IPS-20b (cell line): Measurements from ENCODE around the gene HSPB2.

Source experiments
- H3K27ac ChIP-seq: one replicate; pipeline ENCODE4 v1.5.1; 2013; ENCODE audit warnings: low read length
- H3K27me3 ChIP-seq: 2 replicates; pipeline ENCODE4 v1.6.1; 2013; ENCODE audit warnings: mild to moderate bottlenecking, low read length, inconsistent platforms; ENCODE audit not compliant: insufficient read depth
- H3K36me3 ChIP-seq: 2 replicates; pipeline ENCODE4 v1.6.1; 2013; ENCODE audit warnings: low read depth, mild to moderate bottlenecking, inconsistent platforms, low read length, moderate library complexity; ENCODE audit not compliant: insufficient read depth
- H3K4me1 ChIP-seq: 2 replicates; pipeline ENCODE4 v1.6.1; 2013; ENCODE audit warnings: mild to moderate bottlenecking, control low read depth, inconsistent platforms, low read length, moderate library complexity; ENCODE audit not compliant: insufficient read depth
- H3K4me3 ChIP-seq: 2 replicates; pipeline ENCODE4 v1.5.1; 2013; ENCODE audit warnings: mild to moderate bottlenecking, low read length, inconsistent platforms
- H3K9ac ChIP-seq: 2 replicates; pipeline ENCODE4 v1.6.1; 2013; ENCODE audit warnings: low read depth, mild to moderate bottlenecking, inconsistent platforms, low read length, moderate library complexity
- H3K9me3 ChIP-seq: 2 replicates; pipeline ENCODE4 v1.6.1; 2013; ENCODE audit warnings: mild to moderate bottlenecking, low read depth, low read length, inconsistent platforms; ENCODE audit not compliant: insufficient read depth

HSPB2 gene

GRCh38 chr11:111917788-111918187 lies 5.3 kb downstream of the HSPB2 start:
- no peak overlapping the region for H3K27ac ChIP-seq

GRCh38 chr11:111918390-111919256 lies 6.1 kb downstream of the HSPB2 start, which contains the start of gene C11orf52:
Gene C11orf52, plus strand, starts transcription at chr11:111918913. Its CDS starts 60 bp downstream, at chr11:111918973.
- no peaks in the 10 kb centered on the region for H3K9me3 ChIP-seq
- H3K27me3 ChIP-seq = no peaks in the 10 kb centered on the region
- no peaks in the 10 kb centered on the region for H3K36me3 ChIP-seq
- H3K4me1 ChIP-seq = peaks cover 6% of the 10 kb centered on the region; the same call in 1 of the 2 replicates
- no peak within 1 kb of the TSS for H3K27ac ChIP-seq
- H3K9ac ChIP-seq = no peak within 1 kb of the TSS; the same call in 1 of the 2 replicates
- peak within 1 kb of the TSS; percentile 33; the same call in 1 of the 2 replicates for H3K4me3 ChIP-seq

More at GRCh38 chr11:111917788-111918187, 5.3 kb downstream of the HSPB2 start:
- H3K9me3 ChIP-seq = no peaks in the 10 kb centered on the region
- H3K4me1 ChIP-seq = peaks cover 3% of the 10 kb centered on the region; the same call in 1 of the 2 replicates
- H3K27me3 ChIP-seq = no peaks in the 10 kb centered on the region
- no peaks in the 10 kb centered on the region for H3K36me3 ChIP-seq
- H3K9ac ChIP-seq = no peak overlapping the region
- H3K4me3 ChIP-seq = no peak overlapping the region

GRCh38 chr11:111920908-111921307 lies 8.4 kb downstream of the HSPB2 start:
- Histone ChIP-seq H3K36me3 (no peaks in the 10 kb centered on the region), H3K4me3 (no peak overlapping the region), H3K4me1 (peaks cover 6% of the 10 kb centered on the region; the same call in 1 of the 2 replicates), H3K27ac (no peak overlapping the region), H3K27me3 (no peaks in the 10 kb centered on the region), H3K9me3 (no peaks in the 10 kb centered on the region), H3K9ac (no peak overlapping the region)

GRCh38 chr11:111921541-111922230 lies 9.2 kb downstream of the HSPB2 start:
- Histone ChIP-seq H3K9ac (no peak overlapping the region), H3K4me3 (no peak overlapping the region), H3K4me1 (peaks cover 12% of the 10 kb centered on the region; the same call in 1 of the 2 replicates), H3K36me3 (no peaks in the 10 kb centered on the region), H3K27ac (no peak overlapping the region), H3K9me3 (no peaks in the 10 kb centered on the region), H3K27me3 (no peaks in the 10 kb centered on the region)

- no peak overlapping the region for H3K27ac ChIP-seq
- H3K36me3 ChIP-seq = no peaks in the 10 kb centered on the region
- no peak overlapping the region for H3K4me3 ChIP-seq
- H3K27me3 ChIP-seq = no peaks in the 10 kb centered on the region
- peaks cover 12% of the 10 kb centered on the region; the same call in 1 of the 2 replicates for H3K4me1 ChIP-seq
- H3K9ac ChIP-seq = no peak overlapping the region
- H3K9me3 ChIP-seq = no peaks in the 10 kb centered on the region
Measured at GRCh38 chr11:111922803-111923202, 10.3 kb downstream of the HSPB2 start.

- Histone ChIP-seq H3K27me3 (no peaks in the 10 kb centered on the region), H3K36me3 (no peaks in the 10 kb centered on the region), H3K4me1 (peaks cover 9% of the 10 kb centered on the region; the same call in 1 of the 2 replicates), H3K4me3 (no peak overlapping the region), H3K27ac (no peak overlapping the region), H3K9me3 (no peaks in the 10 kb centered on the region), H3K9ac (peak overlapping the region; percentile 21; the same call in 1 of the 2 replicates)
Measured at GRCh38 chr11:111923351-111923788, 10.8 kb downstream of the HSPB2 start.

GRCh38 chr11:111923951-111924350 lies 11.4 kb downstream of the HSPB2 start:
- H3K36me3 ChIP-seq = no peaks in the 10 kb centered on the region
- H3K9ac ChIP-seq = peak overlapping the region; percentile 21; the same call in 1 of the 2 replicates
- no peaks in the 10 kb centered on the region for H3K9me3 ChIP-seq
- H3K27me3 ChIP-seq = no peaks in the 10 kb centered on the region
- H3K4me1 ChIP-seq = peaks cover 8% of the 10 kb centered on the region; the same call in 1 of the 2 replicates
- no peak overlapping the region for H3K27ac ChIP-seq
- no peak overlapping the region for H3K4me3 ChIP-seq

GRCh38 chr11:111925953-111926352 lies 13.4 kb downstream of the HSPB2 start:
- no peaks in the 10 kb centered on the region for H3K36me3 ChIP-seq
- no peaks in the 10 kb centered on the region for H3K27me3 ChIP-seq
- H3K9me3 ChIP-seq = no peaks in the 10 kb centered on the region
- H3K4me3 ChIP-seq = peak overlapping the region; percentile 64; the same call in 1 of the 2 replicates
- peak overlapping the region; percentile 50 for H3K27ac ChIP-seq
- peaks cover 8% of the 10 kb centered on the region; the same call in 1 of the 2 replicates for H3K4me1 ChIP-seq
- H3K9ac ChIP-seq = peak overlapping the region; percentile 72; the same call in 1 of the 2 replicates

- H3K4me3 ChIP-seq = peak overlapping the region; percentile 64
- no peaks in the 10 kb centered on the region for H3K9me3 ChIP-seq
- H3K4me1 ChIP-seq = peaks cover 8% of the 10 kb centered on the region; the same call in 1 of the 2 replicates
- H3K27ac ChIP-seq = peak overlapping the region; percentile 50
- no peaks in the 10 kb centered on the region for H3K27me3 ChIP-seq
- peak overlapping the region; percentile 72; the same call in 1 of the 2 replicates for H3K9ac ChIP-seq
- no peaks in the 10 kb centered on the region for H3K36me3 ChIP-seq
Measured at GRCh38 chr11:111926505-111927391, 14.2 kb downstream of the HSPB2 start.

- Histone ChIP-seq H3K27me3 (no peaks in the 10 kb centered on the region), H3K9ac (no peak overlapping the region), H3K36me3 (no peaks in the 10 kb centered on the region), H3K9me3 (no peaks in the 10 kb centered on the region), H3K27ac (no peak overlapping the region), H3K4me3 (no peak overlapping the region), H3K4me1 (peaks cover 10% of the 10 kb centered on the region; the same call in 1 of the 2 replicates)
Measured at GRCh38 chr11:111930472-111930871, 17.9 kb downstream of the HSPB2 start.

- no peaks in the 10 kb centered on the region for H3K27me3 ChIP-seq
Measured at GRCh38 chr11:111932611-111932950, 20.0 kb downstream of the HSPB2 start.

More at GRCh38 chr11:111932611-111932950, 20.0 kb downstream of the HSPB2 start:
- Histone ChIP-seq H3K27ac (no peak overlapping the region), H3K9me3 (no peaks in the 10 kb centered on the region), H3K4me3 (no peak overlapping the region), H3K4me1 (peaks cover 10% of the 10 kb centered on the region; the same call in 1 of the 2 replicates), H3K36me3 (no peaks in the 10 kb centered on the region), H3K9ac (no peak overlapping the region)
